K562 treated with DMSO at 1 percent for 24 hours (cell line): ENCODE data around the gene CNTROB. TPM values are rescaled to one million over a fixed set of nuclear protein-coding genes. Genes with fewer than 3 reads are reported as not detected.

ENCODE experiments used
- total RNA-seq: library from RNA; unstranded; fragments of 300-600 nt; gene quantifications from 2 replicates; pipeline ENCODE4 v1.2.3, GENCODE V29; 2022; ENCODE audit warnings: low read depth; ENCODE audit not compliant: insufficient read depth

CNTROB gene
- 27.7 and 32.9 TPM in 2 replicates for total RNA-seq

DNA sequence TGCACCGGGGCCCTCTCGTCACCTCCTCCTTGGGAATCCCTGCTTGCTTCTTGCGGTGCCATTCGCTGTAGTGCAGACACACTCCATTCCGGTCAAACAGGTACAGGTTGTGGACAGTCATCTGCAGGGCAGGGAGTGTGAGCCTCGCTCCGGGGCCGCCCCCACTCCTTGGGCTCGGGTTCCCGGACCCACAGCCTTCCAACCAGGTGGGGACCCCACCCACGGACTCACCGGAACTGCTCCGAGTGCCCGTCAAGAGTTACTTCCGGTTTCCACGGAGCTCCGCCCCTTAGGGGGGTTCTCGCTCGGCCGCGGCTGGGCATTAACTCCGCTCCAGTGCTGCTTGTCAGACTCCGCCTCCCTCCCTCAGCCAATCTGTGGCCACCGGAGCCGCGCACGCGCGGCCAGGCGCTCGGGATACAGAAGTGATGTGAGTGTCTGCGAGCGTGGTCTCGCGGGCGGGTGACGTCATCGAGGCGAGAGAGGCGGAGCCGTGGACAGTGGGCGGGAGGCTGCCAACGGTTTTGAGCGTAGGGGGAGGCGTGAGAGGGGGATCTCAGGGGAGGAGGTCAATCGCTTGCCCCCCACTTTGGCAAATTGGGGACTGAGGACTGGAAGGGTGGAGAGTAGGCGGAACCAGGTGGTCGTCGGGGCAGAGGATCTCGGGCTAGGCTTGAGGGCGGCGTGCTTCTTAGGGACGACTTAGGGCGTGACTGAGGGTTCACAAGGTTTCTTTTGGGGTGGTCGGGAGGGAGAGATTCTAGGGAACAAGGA is at the start of gene CNTROB, which contains the start of gene TRAPPC1:
Gene CNTROB, plus strand, starts transcription at position 498 of the 774 bp plus-strand sequence. CDS start 874 bp downstream, outside the sequence.
Gene TRAPPC1, minus strand, starts transcription at position 238 of the 774 bp plus-strand sequence. Its CDS starts 117 bp downstream, at position 121.

GRCh38 chr17:7888184-7888920 is 43.7 kb upstream of the CNTROB start, which contains the start of gene CHD3:
CHD3 (plus strand) TSS chr17:7888789; CDS start chr17:7889001, 212 bp downstream.

GRCh38 chr17:7915611-7916384 is 16.2 kb upstream of the CNTROB start, which contains the start of gene RNF227:
RNF227 (minus strand) TSS chr17:7916289; CDS start chr17:7916195, 94 bp downstream.

DNA sequence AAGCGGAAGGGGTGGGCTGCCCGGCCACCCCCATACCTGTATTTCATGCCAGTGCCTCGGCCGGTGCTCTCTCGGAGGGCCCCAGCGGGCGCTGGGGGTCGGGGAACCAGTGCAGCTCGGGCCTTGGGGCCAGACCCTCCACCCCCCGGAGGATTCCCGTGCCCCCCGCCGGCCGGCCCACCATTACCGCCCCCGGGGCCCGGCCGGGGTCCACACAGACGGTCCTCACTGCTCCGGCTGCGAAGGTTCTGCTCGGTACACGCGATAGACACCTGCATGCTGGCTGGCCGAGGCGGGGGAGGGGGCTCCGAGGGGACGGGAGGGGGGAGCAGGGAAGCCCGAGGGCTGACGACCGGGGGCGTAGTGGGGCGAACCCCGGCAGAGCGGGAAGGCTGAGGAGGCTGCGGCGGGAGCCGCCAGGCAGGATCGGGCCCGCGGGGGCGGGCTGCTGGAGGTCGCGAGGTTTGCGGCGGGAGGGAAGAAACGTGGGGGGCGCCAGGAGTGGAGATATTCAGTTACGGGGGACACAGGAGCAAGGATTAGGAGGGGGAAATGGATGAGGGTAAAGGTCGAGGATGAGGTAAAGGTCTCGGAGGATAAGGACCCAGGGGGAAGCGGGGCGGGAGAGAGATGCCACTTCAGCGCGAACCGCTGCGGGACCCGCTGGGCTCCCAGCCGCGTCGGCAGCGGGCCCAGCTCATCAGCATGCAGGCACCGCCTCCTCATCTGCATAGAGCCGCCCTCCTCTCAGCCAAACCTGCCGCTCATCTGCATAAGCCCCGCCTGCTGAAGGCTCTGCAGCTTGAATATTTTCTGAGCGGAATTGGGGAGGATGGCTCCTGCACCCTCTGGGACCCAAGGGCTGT is 2.6 kb upstream of the CNTROB start, which contains the start of gene KCNAB3:
Gene KCNAB3, minus strand, starts transcription at position 699 of the 866 bp plus-strand sequence. Its CDS starts 421 bp downstream, at position 278.

Other genes with a start within 250 kb of the CNTROB start
- gene TP53, start 244.7 kb upstream of the CNTROB start, total RNA-seq = 4.8 and 6.3 TPM in 2 replicates
- 47.2 and 47.5 TPM in 2 replicates for gene WRAP53, start 243.7 kb upstream of the CNTROB start, total RNA-seq
- gene EFNB3, start 227.0 kb upstream of the CNTROB start, total RNA-seq = 0.10 TPM in 1 of 2 replicates, not detected in the other
- gene DNAH2, start 214.5 kb upstream of the CNTROB start, total RNA-seq = not detected in 2 replicates
- 19.1 and 19.4 TPM in 2 replicates for gene KDM6B, start 98.0 kb upstream of the CNTROB start, total RNA-seq
- gene TMEM88, start 77.1 kb upstream of the CNTROB start, total RNA-seq = 1.3 and 2.9 TPM in 2 replicates
- gene NAA38, start 74.6 kb upstream of the CNTROB start, total RNA-seq = 70.7 and 80.3 TPM in 2 replicates
- 3.3 and 3.6 TPM in 2 replicates for gene CYB5D1, start 74.2 kb upstream of the CNTROB start, total RNA-seq
- 19.2 and 22.7 TPM in 2 replicates for gene CHD3, start 43.4 kb upstream of the CNTROB start, total RNA-seq
- gene RNF227, start 15.9 kb upstream of the CNTROB start, total RNA-seq = 0.98 and 1.1 TPM in 2 replicates
- gene KCNAB3, start 2.4 kb upstream of the CNTROB start, total RNA-seq = 0.58 and 1.4 TPM in 2 replicates
- 153 and 165 TPM in 2 replicates for gene TRAPPC1, start 260 bp upstream of the CNTROB start, total RNA-seq
- gene GUCY2D, start 70.4 kb downstream of the CNTROB start, total RNA-seq = 0.16 and 0.23 TPM in 2 replicates
- not detected in 2 replicates for gene ALOX15B, start 106.9 kb downstream of the CNTROB start, total RNA-seq
- 0.10 TPM in 1 of 2 replicates, not detected in the other for gene ALOX12B, start 155.5 kb downstream of the CNTROB start, total RNA-seq
- gene ALOXE3, start 186.3 kb downstream of the CNTROB start, total RNA-seq = 0.57 TPM in 1 of 2 replicates, not detected in the other
- gene HES7, start 191.9 kb downstream of the CNTROB start, total RNA-seq = 0.74 and 1.1 TPM in 2 replicates
- gene PER1, start 220.2 kb downstream of the CNTROB start, total RNA-seq = 11.4 and 15.0 TPM in 2 replicates
- 27.2 and 30.7 TPM in 2 replicates for gene VAMP2, start 230.7 kb downstream of the CNTROB start, total RNA-seq
- 20.4 and 26.3 TPM in 2 replicates for gene TMEM107, start 244.2 kb downstream of the CNTROB start, total RNA-seq